Tibial nerve (tissue), 4 donors: Measurements from ENCODE around the gene COG5. TPM values are rescaled to one million over a fixed set of nuclear protein-coding genes. Genes with fewer than 3 reads are reported as not detected.

Source experiments
- DNase-seq, 2 donors: peaks; one replicate each; pipeline ENCODE4 v3.0.0-alpha.2; 2019; ENCODE audit warnings: low spot score in 2 of 2
- H3K27ac ChIP-seq, 4 donors: fragments of 200-600 bp; sonication (generic) in 3 of 4; one replicate each; pipeline ENCODE4 v1.5.1; 2017 to 2019; ENCODE audit warnings: mild to moderate bottlenecking in 1 of 4
- H3K27me3 ChIP-seq, 2 donors: fragments of 200-600 bp; sonication (generic) in 1 of 2; one replicate each; pipeline versions ENCODE4 v1.5.1 to v1.6.0; 2017 to 2019
- H3K36me3 ChIP-seq, 3 donors: fragments of 200-600 bp; sonication (generic); one replicate each; pipeline ENCODE4 v1.5.1; 2018 to 2019
- H3K4me1 ChIP-seq, 4 donors: fragments of 200-600 bp; sonication (generic) in 3 of 4; one replicate each; pipeline ENCODE4 v1.5.1; 2017 to 2019
- H3K4me3 ChIP-seq, 4 donors: fragments of 200-600 bp; sonication (generic) in 3 of 4; one replicate each; pipeline ENCODE4 v1.5.1; 2017 to 2019; ENCODE audit warnings: mild to moderate bottlenecking in 1 of 4, moderate library complexity in 1 of 4
- H3K9me3 ChIP-seq, 4 donors: fragments of 200-600 bp; sonication (generic) in 3 of 4; one replicate each; pipeline ENCODE4 v1.5.1; 2017 to 2019
- EP300 ChIP-seq, 2 donors: sonication (generic); formaldehyde crosslinking; IDR thresholded peaks; one replicate each; pipeline ENCODE4 v1.6.1; 2017; ENCODE audit warnings: antibody characterized with exemption in 2 of 2, mild to moderate bottlenecking in 1 of 2
- POLR2A ChIP-seq, 2 donors: fragments of 450-650 bp; IDR thresholded peaks; one replicate each; pipeline ENCODE4 v1.6.1; 2017; ENCODE audit warnings: antibody characterized with exemption in 2 of 2, mild to moderate bottlenecking in 2 of 2, moderate library complexity in 2 of 2
- WGBS, 2 donors: methylation state at CpG; one replicate each; pipeline ENCODE4 v1.1.5; 2018; 5-methylcytosine and 5-hydroxymethylcytosine counted together
- total RNA-seq, 4 donors: library from RNA; depleted of rRNA; stranded (reverse); fragments of >200 nt; gene quantifications; one replicate each; pipeline ENCODE4 v1.1.0, GENCODE V29; 2016
- TF ChIP-seq, protein P1 (sequence below), 5 experiments: fragments of 200-600 bp in 3 of 5; fragments of 450-650 bp in 2 of 5; sonication (generic) in 3 of 5; IDR thresholded peaks; one replicate each; pipeline ENCODE4 v1.5.1; 2016 to 2019; ENCODE audit warnings: antibody characterized with exemption in 5 of 5, mild to moderate bottlenecking in 3 of 5, moderate library complexity in 2 of 5

The COG5 gene
- total RNA-seq, 4 donors from 2014 or later = 26.7 to 35.7 (median 32.6) TPM

- Histone ChIP-seq H3K4me3 (no peak overlapping the region), H3K27ac (no peak overlapping the region), H3K4me1 (no peaks in the 10 kb centered on the region), H3K9me3 (no peaks in the 10 kb centered on the region), H3K36me3 (peaks cover 0 to 12% (median 0%) of the 10 kb centered on the region in 3 donors), H3K27me3 (no peaks in the 10 kb centered on the region)
- TF ChIP-seq, protein P1, sequence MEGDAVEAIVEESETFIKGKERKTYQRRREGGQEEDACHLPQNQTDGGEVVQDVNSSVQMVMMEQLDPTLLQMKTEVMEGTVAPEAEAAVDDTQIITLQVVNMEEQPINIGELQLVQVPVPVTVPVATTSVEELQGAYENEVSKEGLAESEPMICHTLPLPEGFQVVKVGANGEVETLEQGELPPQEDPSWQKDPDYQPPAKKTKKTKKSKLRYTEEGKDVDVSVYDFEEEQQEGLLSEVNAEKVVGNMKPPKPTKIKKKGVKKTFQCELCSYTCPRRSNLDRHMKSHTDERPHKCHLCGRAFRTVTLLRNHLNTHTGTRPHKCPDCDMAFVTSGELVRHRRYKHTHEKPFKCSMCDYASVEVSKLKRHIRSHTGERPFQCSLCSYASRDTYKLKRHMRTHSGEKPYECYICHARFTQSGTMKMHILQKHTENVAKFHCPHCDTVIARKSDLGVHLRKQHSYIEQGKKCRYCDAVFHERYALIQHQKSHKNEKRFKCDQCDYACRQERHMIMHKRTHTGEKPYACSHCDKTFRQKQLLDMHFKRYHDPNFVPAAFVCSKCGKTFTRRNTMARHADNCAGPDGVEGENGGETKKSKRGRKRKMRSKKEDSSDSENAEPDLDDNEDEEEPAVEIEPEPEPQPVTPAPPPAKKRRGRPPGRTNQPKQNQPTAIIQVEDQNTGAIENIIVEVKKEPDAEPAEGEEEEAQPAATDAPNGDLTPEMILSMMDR (IDR thresholded peaks at IDR 0.05) = no peak
- no peak for TF ChIP-seq POLR2A (IDR thresholded peaks at IDR 0.05)
- no peak for TF ChIP-seq EP300 (IDR thresholded peaks at IDR 0.05)
- WGBS, 2 donors = 92 to 94% methylated on average over 3 of the region's 3 CpGs
- no peak for DNase-seq
Measured at GRCh38 chr7:107502154-107502553, 61.6 kb downstream of the COG5 start.

DNA sequence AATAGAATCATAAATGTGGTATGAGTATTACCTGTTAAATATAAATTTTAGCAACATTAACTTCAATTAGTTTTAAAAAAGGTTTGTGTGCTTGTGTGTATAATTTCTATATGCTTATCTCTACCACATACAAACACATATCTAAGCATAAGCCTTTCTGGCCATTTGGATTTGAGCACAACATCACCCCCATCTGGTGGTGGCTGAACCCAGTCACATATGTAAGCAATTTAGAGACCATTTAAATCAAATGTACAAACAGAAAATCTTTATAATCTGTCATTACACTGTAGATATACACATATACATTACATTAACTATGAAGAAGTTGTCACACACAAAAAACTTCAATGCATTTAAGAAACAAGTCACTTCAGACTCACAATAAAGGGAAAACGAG is 62.1 kb downstream of the COG5 start:
- Histone ChIP-seq H3K27ac (no peak overlapping the region), H3K36me3 (peaks cover 0 to 12% (median 0%) of the 10 kb centered on the region in 3 donors), H3K4me3 (no peak overlapping the region), H3K9me3 (no peaks in the 10 kb centered on the region), H3K4me1 (no peaks in the 10 kb centered on the region), H3K27me3 (no peaks in the 10 kb centered on the region)
- 91 to 95% methylated on average over 1 of the region's 1 CpG for WGBS, 2 donors
- no peak for TF ChIP-seq POLR2A (IDR thresholded peaks at IDR 0.05)
- TF ChIP-seq, protein P1 (IDR thresholded peaks at IDR 0.05) = peak in 3 of 5 experiments; percentile 9 to 20 (median 11)
- TF ChIP-seq EP300 (IDR thresholded peaks at IDR 0.05) = no peak
- DNase-seq = no peak

DNA sequence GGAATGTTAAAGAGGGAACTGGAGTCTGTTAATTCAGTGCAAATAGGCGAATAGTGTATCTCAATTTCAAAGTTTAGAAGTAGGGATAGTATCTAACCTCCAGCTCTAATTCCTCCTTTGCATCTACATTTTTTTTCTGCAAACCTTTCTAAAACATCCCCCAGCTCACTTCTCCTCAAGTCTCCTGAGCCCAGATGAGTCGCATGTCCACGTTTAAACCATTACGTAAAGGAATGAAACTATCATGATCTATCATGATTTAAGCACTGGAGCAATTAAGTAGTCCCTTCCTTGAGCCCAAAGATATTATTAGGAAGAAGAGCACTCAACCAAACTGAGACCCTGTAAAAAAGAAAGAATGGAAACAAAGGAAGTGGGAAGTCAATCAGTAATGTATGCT is 64.0 kb downstream of the COG5 start:
- 86 to 93% methylated on average over 4 of the region's 4 CpGs for WGBS, 2 donors
- Histone ChIP-seq H3K9me3 (no peaks in the 10 kb centered on the region), H3K27ac (no peak overlapping the region), H3K36me3 (no peaks in the 10 kb centered on the region), H3K27me3 (no peaks in the 10 kb centered on the region), H3K4me3 (no peak overlapping the region), H3K4me1 (peaks cover 0 to 3% (median 0%) of the 10 kb centered on the region in 4 donors)
- TF ChIP-seq EP300 (IDR thresholded peaks at IDR 0.05) (no peak), POLR2A (IDR thresholded peaks at IDR 0.05) (no peak)
- TF ChIP-seq, protein P1 (IDR thresholded peaks at IDR 0.05) = no peak
- no peak for DNase-seq

DNA sequence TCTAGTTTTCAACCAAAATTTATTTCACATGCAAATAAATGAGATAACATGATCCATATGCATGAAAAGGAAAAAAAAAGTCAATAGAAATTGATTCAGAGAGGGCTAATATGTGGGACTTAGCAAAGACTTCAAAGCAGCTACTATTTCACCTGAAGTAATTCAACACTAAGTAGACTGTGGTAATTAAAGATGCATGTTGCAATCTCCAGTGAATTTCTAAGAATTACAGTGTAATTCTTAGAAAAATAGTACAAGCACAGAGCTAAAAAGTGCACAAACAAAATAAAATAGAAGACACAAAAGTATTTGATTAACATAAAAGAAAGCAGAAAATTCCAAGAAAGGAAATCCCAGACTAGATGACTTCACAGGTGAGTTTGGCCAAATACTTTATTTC is 68.2 kb downstream of the COG5 start:
- DNase-seq = no peak
- no peak overlapping the region for H3K27ac ChIP-seq
- peaks cover 0 to 3% (median 0%) of the 10 kb centered on the region in 3 donors for H3K36me3 ChIP-seq
- H3K27me3 ChIP-seq = no peaks in the 10 kb centered on the region
- H3K4me1 ChIP-seq = peaks cover 0 to 3% (median 0%) of the 10 kb centered on the region in 4 donors
- H3K4me3 ChIP-seq = no peak overlapping the region
- H3K9me3 ChIP-seq = no peaks in the 10 kb centered on the region
- TF ChIP-seq POLR2A (IDR thresholded peaks at IDR 0.05) = no peak
- TF ChIP-seq, protein P1 (IDR thresholded peaks at IDR 0.05) = no peak
- no peak for TF ChIP-seq EP300 (IDR thresholded peaks at IDR 0.05)

DNA sequence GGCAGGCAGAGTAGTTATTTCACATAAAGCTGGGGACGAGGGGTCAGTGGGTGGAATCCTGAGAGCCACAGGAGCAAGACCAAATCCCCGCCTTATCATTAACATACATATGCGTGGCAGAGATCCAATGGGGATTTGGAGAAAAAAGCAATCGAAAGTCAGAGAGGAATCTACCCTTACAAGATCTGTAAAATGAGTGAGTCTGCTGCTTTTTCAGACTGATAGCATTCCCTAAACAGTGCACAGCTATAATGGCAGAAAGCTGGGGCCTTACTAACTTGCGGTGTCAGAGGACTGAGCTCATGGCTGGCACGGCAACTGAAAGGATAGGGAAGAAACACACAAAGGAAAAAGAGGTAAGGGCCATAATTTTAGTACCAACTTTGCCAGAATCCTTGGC is 68.8 kb downstream of the COG5 start:
- no peak for DNase-seq
- no peaks in the 10 kb centered on the region for H3K9me3 ChIP-seq
- peaks cover 0 to 3% (median 0%) of the 10 kb centered on the region in 3 donors for H3K36me3 ChIP-seq
- no peak overlapping the region for H3K27ac ChIP-seq
- no peaks in the 10 kb centered on the region for H3K27me3 ChIP-seq
- WGBS, 2 donors = 90 to 91% methylated on average over 6 of the region's 6 CpGs
- peaks cover 0 to 3% (median under 1%) of the 10 kb centered on the region in 4 donors for H3K4me1 ChIP-seq
- H3K4me3 ChIP-seq = no peak overlapping the region
- TF ChIP-seq, protein P1 (IDR thresholded peaks at IDR 0.05) = no peak
- TF ChIP-seq POLR2A (IDR thresholded peaks at IDR 0.05) = no peak
- TF ChIP-seq EP300 (IDR thresholded peaks at IDR 0.05) = no peak
